A204.1 (cell line): ENCODE data around the gene SLC35F3.

Experiments
- FAIRE-seq: peaks from 2 replicates; lab custom pipeline; 2012; peaks lifted over from hg19 to GRCh38; lab: Jason Lieb, UNC

Gene SLC35F3

DNA sequence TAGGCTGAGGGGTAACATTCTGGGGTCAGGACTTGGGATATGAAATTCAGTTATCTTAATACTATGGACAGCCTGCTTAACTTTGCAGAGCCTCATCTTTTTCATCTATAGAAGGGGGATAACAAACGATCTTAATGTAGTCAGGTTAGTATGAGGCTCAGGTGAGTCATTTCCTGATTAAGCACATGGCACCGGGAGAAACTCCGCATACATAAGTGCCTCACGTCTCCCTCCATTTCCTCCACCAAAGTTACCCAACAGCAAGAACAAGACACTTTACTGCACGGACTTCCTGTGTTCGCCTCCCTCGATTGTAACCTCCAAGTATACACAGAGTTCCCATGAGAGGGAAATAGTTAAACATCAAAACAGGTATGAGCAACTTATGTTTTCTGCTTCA, 356.1 kb downstream of the SLC35F3 start:
- no peak for FAIRE-seq

GRCh38 chr1:234261545-234261944, 357.1 kb downstream of the SLC35F3 start:
- no peak for FAIRE-seq

DNA sequence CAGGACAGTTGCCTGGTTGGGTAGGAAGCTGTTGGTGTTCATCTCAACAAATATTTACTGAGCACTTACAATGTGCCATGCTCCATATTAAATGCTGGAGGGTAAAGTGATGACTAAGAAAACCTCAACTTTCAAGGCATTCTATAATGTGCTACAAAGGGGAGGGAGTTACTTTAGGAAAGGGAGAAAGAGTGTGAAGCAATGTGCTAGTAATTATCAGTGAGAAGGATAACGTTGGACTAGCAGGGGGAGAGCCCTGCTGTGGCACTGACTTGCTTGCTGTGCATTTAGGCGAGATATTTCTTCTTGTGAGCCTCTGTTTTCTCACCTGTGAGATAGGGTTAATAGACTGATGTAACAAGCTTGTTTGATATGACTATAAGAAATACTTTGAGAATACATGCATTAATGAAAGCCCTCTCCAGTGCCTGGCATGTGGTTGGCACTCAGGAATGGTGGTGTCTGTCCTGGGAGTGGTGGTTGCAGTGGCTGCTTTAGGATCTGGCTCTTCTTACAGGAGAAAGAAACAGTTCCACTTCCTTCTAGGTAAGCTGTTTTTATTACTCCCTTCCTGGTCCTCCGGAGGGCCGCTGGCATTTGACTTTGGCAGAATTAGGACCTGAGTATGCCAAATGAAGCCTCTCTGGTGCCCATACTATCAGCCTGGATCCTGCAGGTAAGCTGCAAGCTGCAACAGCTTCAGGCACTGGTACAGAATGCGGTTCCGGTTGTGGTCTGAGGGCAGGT, 357.7 kb downstream of the SLC35F3 start:
- FAIRE-seq, result no peak

DNA sequence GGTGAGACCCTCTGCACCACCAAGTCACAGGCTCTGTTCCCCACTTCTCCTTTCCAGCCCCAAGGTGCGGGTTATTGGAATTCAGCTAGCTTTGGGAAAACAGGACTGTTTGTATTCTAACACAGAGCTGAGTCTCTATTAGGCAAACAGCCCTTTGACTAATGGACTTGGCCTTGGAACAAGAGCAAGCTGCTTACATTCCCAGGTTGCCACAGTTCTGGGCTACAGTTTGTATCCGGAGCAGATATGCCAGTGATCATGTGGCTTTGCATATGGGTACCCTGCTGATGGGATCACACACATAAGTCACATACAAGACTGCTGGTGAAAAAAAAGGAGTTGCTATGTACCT, 358.3 kb downstream of the SLC35F3 start:
- FAIRE-seq, result no peak

DNA sequence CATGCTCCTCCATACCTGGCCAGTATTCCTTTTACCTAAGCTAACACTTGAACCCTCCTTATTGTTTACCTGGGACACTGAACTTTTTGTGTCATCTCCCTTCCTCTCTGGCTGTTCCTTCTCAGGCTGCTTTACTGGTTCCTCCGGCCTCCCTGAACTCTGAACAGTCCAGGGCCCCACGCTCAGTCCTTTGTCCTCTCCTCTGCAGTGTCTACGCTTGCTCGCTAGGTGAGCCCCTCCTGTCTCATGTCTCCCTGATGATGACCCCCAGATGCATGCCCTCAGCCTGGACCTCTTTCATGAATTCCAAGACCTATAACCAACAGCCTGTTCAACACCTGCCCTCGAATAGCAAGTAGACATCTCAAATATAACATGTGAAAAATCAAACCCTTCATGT, 360.4 kb downstream of the SLC35F3 start:
- no peak for FAIRE-seq

DNA sequence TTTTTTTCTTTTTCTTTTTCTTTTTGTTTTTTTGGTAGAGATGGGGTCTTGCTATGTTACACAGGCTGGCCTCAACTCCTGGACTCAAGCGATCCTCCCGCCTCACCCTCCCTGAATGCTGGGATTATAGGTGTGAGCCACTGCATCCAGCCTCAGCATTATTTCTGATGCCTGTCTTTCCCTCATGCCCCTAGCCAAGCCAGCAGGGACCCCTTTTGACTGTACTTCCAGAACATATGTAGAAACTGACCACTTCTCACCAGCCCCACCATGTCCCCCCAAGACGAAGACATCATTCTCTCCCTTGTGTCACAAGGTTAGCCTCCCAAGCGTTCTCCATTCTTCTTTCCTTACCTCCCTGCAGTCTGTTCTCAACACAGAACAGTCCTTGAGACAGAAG, 360.8 kb downstream of the SLC35F3 start:
- FAIRE-seq, result no peak

DNA sequence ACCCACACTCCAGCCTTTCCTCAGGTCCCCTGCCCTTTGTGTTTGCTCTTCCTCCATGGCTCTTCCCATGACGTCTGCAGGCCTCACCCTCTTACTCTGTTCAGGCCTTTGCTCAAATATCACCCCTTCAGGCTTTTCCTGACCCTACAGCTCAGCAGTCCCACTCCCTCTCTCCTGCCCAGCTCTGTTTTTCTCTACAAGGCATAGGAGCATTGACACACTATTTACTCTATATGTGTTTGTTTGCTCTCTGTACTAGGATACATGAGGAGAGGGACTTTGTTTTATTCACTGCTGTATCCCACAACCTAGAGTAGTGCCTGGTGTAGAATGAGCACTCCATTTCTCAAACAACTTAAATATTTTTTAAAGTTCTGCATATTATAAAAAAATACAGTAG, 361.4 kb downstream of the SLC35F3 start:
- no peak for FAIRE-seq

GRCh38 chr1:234270093-234270492, 365.6 kb downstream of the SLC35F3 start:
- no peak for FAIRE-seq

GRCh38 chr1:234270581-234271242, 366.2 kb downstream of the SLC35F3 start:
- no peak for FAIRE-seq

DNA sequence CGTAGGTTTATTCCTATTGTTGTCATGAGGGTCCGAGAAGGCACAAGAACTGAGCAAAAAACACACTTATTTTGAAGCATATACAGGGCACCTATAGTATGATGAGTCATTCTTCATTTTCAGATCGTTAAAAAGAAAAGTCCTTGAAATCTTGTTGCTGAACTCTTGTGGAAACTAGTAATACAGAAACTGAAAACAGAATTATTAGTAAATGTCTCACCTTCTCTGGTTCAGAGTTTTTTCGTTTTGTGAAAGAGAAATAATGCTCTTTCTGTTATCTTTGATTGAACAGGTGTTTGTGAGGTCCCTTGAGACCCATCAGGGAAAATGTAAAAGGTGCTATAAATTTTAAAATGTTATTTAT, 366.7 kb downstream of the SLC35F3 start:
- FAIRE-seq, result no peak

DNA sequence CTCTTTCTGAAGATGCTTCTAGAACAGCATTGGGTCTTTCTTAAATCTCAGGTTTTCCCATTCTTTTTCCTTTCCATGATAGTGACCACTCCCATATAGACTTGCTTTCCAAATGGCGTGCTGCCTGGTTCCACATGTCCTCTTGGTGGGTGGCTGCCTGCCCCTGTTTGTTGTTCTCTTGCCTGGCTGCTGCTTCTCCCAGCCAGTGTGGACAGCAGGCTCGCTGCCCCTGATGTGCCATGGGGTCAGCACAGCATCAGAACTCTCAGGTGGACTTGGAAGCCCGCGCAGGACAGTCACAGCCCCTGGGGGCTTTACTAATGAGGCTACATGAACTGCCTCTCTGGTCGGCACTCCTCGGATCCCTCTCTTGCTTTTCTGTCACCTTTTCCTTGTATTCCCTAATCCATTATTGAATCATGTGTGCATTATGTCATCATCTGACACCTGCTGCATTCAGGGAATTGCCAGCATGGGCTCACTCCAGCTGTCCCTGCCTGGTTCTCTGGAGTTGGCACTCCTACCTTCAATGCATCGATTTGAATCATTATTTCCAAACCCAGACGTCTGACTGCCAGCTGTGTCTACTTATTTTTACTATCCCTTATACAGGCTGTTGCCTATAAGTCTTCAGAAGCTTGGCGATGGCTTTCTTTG, 368.3 kb downstream of the SLC35F3 start:
- FAIRE-seq, result no peak

GRCh38 chr1:234273981-234274380, 369.5 kb downstream of the SLC35F3 start:
- FAIRE-seq, result no peak

DNA sequence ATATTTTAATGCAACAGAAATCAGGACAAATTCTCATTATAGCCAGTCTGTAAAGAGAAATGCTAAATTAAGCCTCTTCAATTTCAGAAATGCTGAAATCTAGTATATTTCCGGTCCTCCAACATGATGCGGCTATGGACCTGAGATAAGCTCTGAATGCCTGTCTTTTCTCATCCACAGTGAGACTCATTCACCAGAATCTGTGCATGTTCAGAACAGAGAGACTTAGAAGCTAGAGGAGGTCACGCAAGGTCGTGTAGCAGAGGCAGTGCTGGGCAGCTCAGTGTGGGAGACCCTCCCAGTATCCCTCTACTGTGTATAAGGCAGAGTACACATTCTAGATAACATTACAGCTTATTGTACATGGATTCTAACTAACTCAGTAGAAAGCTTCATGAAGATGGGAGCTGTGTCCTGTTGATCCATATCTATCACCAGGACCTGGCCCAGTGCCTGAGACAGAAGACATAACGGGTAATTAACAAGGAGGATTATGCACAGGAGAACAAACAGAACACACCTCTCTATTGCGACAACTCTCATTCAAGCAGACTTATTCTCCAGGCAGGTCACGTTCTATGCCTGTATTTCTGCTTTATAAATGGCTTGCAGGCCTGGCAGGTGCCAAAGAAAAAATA, 371.8 kb downstream of the SLC35F3 start:
- FAIRE-seq, result no peak

GRCh38 chr1:234277161-234277868, 372.8 kb downstream of the SLC35F3 start:
- no peak for FAIRE-seq

GRCh38 chr1:234279021-234279420, 374.5 kb downstream of the SLC35F3 start:
- FAIRE-seq, result no peak

DNA sequence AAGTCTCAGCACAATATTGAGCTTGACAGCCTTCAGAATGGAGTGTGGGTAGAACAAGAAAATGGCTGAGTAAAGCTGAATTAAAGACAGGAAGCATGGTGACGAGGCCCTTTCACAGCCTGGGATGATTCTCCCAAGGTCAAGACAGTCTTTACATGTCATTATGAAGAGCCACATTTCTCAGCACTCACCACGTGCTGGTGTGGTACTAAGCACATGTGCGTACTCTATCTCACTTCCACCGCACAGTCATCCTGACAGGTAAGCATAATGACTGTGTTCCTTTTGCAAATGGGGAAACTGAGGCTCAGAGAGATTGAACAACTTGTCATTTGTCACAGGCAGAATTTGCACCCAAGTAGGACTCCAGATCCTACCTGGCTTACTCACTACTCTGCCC, 376.0 kb downstream of the SLC35F3 start:
- no peak for FAIRE-seq

DNA sequence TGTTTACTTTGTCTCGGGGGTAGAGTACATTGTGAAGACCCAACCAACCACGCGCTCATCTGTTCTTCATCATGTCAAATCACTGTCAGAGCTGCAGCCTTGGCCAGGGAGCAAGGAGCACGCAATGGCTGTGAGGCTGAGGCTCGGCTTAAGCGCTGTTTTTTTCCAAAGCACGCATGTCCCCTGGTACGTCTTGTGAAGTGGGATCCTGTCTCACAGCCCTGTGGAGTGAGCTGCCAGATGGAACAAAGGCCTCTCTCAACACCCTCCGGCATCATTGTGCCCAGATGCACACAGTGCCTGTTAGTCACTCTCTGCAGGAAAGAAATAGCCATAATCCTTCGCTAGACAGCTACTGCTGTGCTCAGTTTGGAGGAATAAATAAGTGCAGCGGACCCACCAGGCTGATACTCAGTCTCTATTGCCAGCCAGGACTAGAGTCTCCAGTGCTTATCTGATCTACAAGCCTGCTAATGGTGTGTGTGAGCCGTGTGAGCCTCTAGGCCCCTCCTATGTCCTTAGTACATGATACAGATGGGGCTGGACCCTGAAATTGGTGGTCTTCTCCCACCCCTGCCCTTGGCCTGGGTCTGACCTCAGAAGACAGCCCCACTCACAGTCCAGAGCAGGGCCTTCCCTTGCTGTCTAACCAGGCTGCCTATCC, 377.5 kb downstream of the SLC35F3 start:
- no peak for FAIRE-seq

- FAIRE-seq, result no peak
Measured at GRCh38 chr1:234286206-234286605, 381.7 kb downstream of the SLC35F3 start.

- FAIRE-seq, result no peak
Measured at GRCh38 chr1:234288946-234289345, 384.5 kb downstream of the SLC35F3 start.

DNA sequence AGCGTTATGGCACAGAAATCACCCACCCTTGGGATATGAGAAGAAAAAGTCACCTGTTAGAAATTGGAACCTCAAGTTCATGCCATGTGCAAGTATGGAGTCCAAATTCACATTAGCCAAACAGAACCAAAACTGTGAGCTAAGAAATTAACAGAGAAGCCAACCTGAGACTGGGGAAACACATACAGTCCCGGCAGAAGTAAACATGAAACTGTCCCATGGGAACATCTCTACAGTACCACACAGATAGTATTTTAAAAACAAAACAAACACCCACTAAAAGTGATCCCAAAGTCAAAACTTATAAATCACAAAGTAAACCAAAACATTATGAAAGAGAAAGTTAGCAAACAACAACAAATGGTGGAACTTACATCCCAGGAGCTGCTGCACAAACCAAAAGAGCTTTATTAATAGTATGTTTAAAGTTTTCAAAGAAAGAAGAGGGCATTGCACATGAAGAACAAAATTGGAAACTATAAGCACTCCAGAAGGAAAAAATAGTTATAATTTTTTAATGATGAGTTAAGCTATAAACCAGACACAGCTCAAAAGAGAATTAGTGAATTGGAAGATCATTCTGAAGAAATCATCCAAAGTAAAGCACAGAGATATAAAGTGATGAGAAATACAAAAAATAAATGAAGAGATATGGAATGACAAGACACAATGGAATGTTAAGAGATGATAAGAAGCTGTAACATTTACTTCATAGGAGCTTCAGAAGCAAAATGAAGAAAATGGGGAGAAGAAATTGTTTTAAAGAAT, 385.2 kb downstream of the SLC35F3 start:
- no peak for FAIRE-seq

DNA sequence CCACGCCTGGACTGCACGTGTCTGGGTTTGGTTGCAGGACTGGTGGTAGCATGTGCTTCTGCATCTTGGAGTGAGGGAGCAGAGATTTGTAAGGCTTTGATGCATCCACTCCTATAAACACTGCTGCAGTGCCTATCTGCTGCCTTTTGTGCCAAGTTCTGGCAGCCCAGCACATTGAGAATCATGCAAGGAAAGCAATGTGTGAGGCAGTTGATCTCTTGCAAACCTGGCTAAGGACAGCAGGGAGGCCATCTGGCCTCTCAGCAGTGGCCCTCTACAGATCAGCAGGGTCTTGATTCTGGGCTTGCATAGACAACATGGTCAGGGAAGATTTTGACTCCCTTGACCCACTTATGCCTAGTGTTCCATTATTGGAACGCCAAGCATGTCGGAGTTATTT, 387.5 kb downstream of the SLC35F3 start:
- FAIRE-seq, result no peak
